Keratinocyte (primary cell): ENCODE measurements around the gene EPHB6. TPM values are rescaled to one million over a fixed set of nuclear protein-coding genes. Genes with fewer than 3 reads are reported as not detected.

Source experiments
- DNase-seq: peaks from one replicate; pipeline ENCODE4 v3.0.0-alpha.2; 2011; ENCODE audit warnings: low read depth, missing footprints, low spot score
- FAIRE-seq: peaks from 2 replicates; lab custom pipeline; 2011; peaks lifted over from hg19 to GRCh38; lab: Jason Lieb, UNC
- H2AFZ ChIP-seq: 2 replicates; pipeline ENCODE4 v1.6.0; 2012; ENCODE audit warnings: low read length, control low read depth, inconsistent platforms; ENCODE audit not compliant: control insufficient read depth
- H3K27ac ChIP-seq: 2 replicates; pipeline ENCODE4 v1.5.1; 2011; ENCODE audit warnings: low read length; ENCODE audit not compliant: control insufficient read depth, insufficient read depth
- H3K27me3 ChIP-seq: 3 replicates; pipeline ENCODE4 v1.6.0; 2011; ENCODE audit warnings: low read length; ENCODE audit not compliant: control insufficient read depth, insufficient read depth; ENCODE audit errors: extremely low read depth
- H3K36me3 ChIP-seq, 2 experiments: 2 replicates in 1 of 2; 3 replicates in 1 of 2; pipeline ENCODE4 v1.5.1; 2011; ENCODE audit warnings: low read length in 2 of 2, mild to moderate bottlenecking in 1 of 2; ENCODE audit not compliant: control insufficient read depth in 2 of 2, insufficient read depth in 2 of 2; ENCODE audit errors: extremely low read depth in 1 of 2
- H3K4me1 ChIP-seq: 3 replicates; pipeline ENCODE4 v1.5.1; 2011; ENCODE audit warnings: low read length; ENCODE audit not compliant: control insufficient read depth, insufficient read depth; ENCODE audit errors: extremely low read depth
- H3K4me2 ChIP-seq: 3 replicates; pipeline ENCODE4 v1.6.0; 2011; ENCODE audit warnings: low read depth, low read length; ENCODE audit not compliant: control insufficient read depth, insufficient read depth; ENCODE audit errors: extremely low read depth
- H3K4me3 ChIP-seq, 3 experiments: fragments of 200-600 bp in 1 of 3; sonication (generic) in 1 of 3; 2 replicates in 2 of 3; 3 replicates in 1 of 3; pipeline ENCODE4 v1.5.1; 2011 to 2016; ENCODE audit warnings: low read length in 3 of 3, mild to moderate bottlenecking in 3 of 3, control low read depth in 2 of 3, inconsistent platforms in 1 of 3, low read depth in 1 of 3, mixed read lengths in 1 of 3, mixed run types in 1 of 3, moderate library complexity in 1 of 3; ENCODE audit not compliant: control insufficient read depth in 2 of 3, insufficient read depth in 2 of 3; ENCODE audit errors: extremely low read depth in 1 of 3
- H3K79me2 ChIP-seq: 2 replicates; pipeline ENCODE4 v1.6.0; 2012; ENCODE audit warnings: low read length; ENCODE audit not compliant: control insufficient read depth, insufficient read depth
- H3K9ac ChIP-seq: 3 replicates; pipeline ENCODE4 v1.6.0; 2011; ENCODE audit warnings: low read length; ENCODE audit not compliant: control insufficient read depth, insufficient read depth; ENCODE audit errors: extremely low read depth
- H3K9me1 ChIP-seq: 3 replicates; pipeline ENCODE4 v1.6.0; 2011; ENCODE audit warnings: low read length; ENCODE audit not compliant: control insufficient read depth, insufficient read depth; ENCODE audit errors: extremely low read depth
- H3K9me3 ChIP-seq: 2 replicates; pipeline ENCODE4 v1.5.1; 2012; ENCODE audit warnings: low read depth, low read length; ENCODE audit not compliant: control insufficient read depth
- H4K20me1 ChIP-seq: 3 replicates; pipeline ENCODE4 v1.6.0; 2011; ENCODE audit warnings: low read length; ENCODE audit not compliant: control insufficient read depth, insufficient read depth; ENCODE audit errors: extremely low read depth
- EZH2 ChIP-seq: IDR thresholded peaks from one replicate; pipeline ENCODE4 v1.6.1; 2012; ENCODE audit warnings: inconsistent platforms, mild to moderate bottlenecking, low read length, moderate library complexity
- dilution Hi-C: fragments of 300-500 bp; cut with MboI; formaldehyde crosslinking; loops from one replicate; pipeline ENCODE4 v1.7.0; 2020; ENCODE audit warnings: low sequenced_read_pairs; ENCODE audit not compliant: extremely low pct_ligation_motif_present
- polyA plus RNA-seq, 5 experiments: library from polyadenylated mRNA; depleted of rRNA in 3 of 5; stranded (reverse) in 3 of 5; stranded (forward) in 1 of 5; unstranded in 1 of 5; fragments of >200 nt; gene quantifications; 1 replicate in 1 of 5; 2 replicates in 3 of 5; 3 replicates in 1 of 5; pipeline versions ENCODE4 v1.2.1 to v1.2.3, GENCODE V29; 2011 to 2012; ENCODE audit warnings: missing spikeins in 2 of 5, low read depth in 1 of 5, low replicate concordance in 1 of 5
- TF ChIP-seq, protein P1 (sequence below), 3 experiments: IDR thresholded peaks in 1 of 3; conservative IDR thresholded peaks in 1 of 3; optimal IDR thresholded peaks in 1 of 3; 2 replicates in 2 of 3; 3 replicates in 1 of 3; pipeline versions ENCODE3 to v1.5.1; 2011; ENCODE audit warnings: low read length in 3 of 3, mild to moderate bottlenecking in 3 of 3, moderate library complexity in 2 of 3, control low read depth in 1 of 3, inconsistent platforms in 1 of 3; ENCODE audit not compliant: insufficient read depth in 2 of 3; ENCODE audit errors: extremely low read depth in 1 of 3

The EPHB6 gene
- polyA plus RNA-seq, 1 donor (not counting 4 experiments of a cell fraction or from before 2014, with no cell fraction given), result 1.9 TPM

DNA sequence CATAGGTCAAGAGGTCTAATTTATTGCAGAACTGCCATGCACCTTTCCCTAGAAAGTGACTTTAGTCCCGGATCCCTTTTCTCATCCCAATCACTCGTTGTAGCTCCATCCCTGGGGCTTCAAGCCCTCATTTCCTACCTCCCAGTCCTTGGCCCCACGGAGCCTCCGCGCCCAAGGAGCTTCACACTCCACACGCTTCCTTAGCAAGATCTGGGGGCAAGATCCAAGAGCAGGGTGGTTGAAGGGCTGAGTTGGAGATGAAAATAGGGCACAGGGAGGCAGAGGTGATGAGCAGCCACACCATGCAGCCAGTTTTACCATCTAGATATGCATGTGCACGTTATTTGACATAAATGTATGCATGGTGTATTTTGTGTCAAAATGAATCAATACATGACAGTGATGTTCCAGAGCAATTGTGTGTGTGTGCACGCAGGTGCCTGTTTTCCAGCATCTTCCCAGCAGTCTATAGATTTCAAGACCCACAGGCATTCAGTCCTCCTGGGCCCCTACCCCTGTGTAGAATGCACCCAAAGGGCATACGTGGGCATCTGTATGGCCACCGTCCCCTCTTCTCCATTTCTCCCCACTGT lies 36.7 kb downstream of the EPHB6 start:
- FAIRE-seq (no peak), DNase-seq (no peak)
- Histone ChIP-seq H3K9me3 (no peaks in the 10 kb centered on the region), H3K36me3 (no peaks in the 10 kb centered on the region), H3K27ac (no peak overlapping the region), H3K4me1 (peaks cover 7% of the 10 kb centered on the region), H3K9ac (no peak overlapping the region), H4K20me1 (no peaks in the 10 kb centered on the region), H3K27me3 (peaks cover 5% of the 10 kb centered on the region), H3K79me2 (no peaks in the 10 kb centered on the region), H2AFZ (no peak overlapping the region), H3K4me3 (no peak overlapping the region), H3K4me2 (no peak overlapping the region), H3K9me1 (no peaks in the 10 kb centered on the region)
- TF ChIP-seq EZH2, result no peak
- TF ChIP-seq, protein P1, sequence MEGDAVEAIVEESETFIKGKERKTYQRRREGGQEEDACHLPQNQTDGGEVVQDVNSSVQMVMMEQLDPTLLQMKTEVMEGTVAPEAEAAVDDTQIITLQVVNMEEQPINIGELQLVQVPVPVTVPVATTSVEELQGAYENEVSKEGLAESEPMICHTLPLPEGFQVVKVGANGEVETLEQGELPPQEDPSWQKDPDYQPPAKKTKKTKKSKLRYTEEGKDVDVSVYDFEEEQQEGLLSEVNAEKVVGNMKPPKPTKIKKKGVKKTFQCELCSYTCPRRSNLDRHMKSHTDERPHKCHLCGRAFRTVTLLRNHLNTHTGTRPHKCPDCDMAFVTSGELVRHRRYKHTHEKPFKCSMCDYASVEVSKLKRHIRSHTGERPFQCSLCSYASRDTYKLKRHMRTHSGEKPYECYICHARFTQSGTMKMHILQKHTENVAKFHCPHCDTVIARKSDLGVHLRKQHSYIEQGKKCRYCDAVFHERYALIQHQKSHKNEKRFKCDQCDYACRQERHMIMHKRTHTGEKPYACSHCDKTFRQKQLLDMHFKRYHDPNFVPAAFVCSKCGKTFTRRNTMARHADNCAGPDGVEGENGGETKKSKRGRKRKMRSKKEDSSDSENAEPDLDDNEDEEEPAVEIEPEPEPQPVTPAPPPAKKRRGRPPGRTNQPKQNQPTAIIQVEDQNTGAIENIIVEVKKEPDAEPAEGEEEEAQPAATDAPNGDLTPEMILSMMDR (optimal IDR thresholded peaks at IDR 0.05 in 1 of 3, IDR thresholded peaks at IDR 0.05 in 1 of 3, conservative IDR thresholded peaks at IDR 0.05 in 1 of 3; ENCODE audit: extremely low read depth in 1 of 3, insufficient read depth in 2 of 3, low read length in 3 of 3), result no peak
- dilution Hi-C loops, result no loop called here

DNA sequence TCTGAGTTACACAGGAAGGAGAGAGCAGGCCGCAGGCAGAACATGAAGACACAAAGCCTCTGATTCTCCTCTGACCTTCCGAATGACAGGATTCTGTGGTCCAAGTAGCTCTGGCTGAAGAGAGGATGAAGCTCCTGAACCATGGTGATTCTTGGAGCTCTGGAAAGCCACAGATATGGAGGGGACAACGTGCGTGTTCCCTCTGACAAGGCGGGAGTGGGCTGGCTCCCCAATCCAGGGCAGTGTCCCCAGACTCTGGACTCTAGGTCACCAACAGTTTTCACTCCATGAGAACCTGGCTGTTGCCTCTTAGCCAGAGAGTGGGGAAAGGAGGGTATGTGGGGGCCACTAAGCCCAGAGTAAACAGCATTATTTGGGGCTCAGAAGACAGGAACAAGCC lies 38.1 kb downstream of the EPHB6 start:
- dilution Hi-C loops, result no loop called here
- DNase-seq (no peak), FAIRE-seq (no peak)
- H3K27ac ChIP-seq, result no peak overlapping the region
- peaks cover 5% of the 10 kb centered on the region for H3K27me3 ChIP-seq
- H3K4me3 ChIP-seq, result no peak overlapping the region
- H2AFZ ChIP-seq, result no peak overlapping the region
- H3K9me3 ChIP-seq, result no peaks in the 10 kb centered on the region
- no peaks in the 10 kb centered on the region for H3K36me3 ChIP-seq
- H3K79me2 ChIP-seq, result no peaks in the 10 kb centered on the region
- no peaks in the 10 kb centered on the region for H3K9me1 ChIP-seq
- TF ChIP-seq EZH2, result no peak
- TF ChIP-seq, protein P1 (optimal IDR thresholded peaks at IDR 0.05 in 1 of 3, IDR thresholded peaks at IDR 0.05 in 1 of 3, conservative IDR thresholded peaks at IDR 0.05 in 1 of 3; ENCODE audit: extremely low read depth in 1 of 3, insufficient read depth in 2 of 3, low read length in 3 of 3), result no peak
- no peak overlapping the region for H3K4me2 ChIP-seq
- H4K20me1 ChIP-seq, result no peaks in the 10 kb centered on the region
- no peaks in the 10 kb centered on the region for H3K4me1 ChIP-seq
- H3K9ac ChIP-seq, result no peak overlapping the region
